ENCODE measurements around the gene PTPRM. TPM values are rescaled to one million over a fixed set of nuclear protein-coding genes. Genes with fewer than 3 reads are reported as not detected.

Gene PTPRM
- total and polyA plus RNA-seq, 2 experiments from 2014 or later, result 1.6 to 5.3 TPM

DNA sequence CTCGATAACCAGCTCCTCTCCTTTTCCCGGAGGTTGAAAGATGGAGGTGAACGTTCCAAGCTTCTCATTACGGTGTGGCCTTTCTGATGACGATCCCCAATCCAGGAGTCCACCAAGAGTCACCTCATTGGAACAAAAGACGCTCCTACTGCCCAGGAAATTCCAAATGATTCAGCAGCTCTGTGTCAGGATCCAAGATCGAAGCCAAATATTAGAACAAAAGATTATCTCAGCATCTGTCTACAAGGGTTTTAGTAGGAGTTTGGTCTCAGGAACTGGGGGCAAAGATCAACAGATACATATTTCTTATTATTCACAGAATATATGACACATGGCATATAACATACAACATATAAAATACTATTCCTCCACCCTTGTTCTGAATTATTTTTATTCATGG, 881.0 kb downstream of the PTPRM start (continued):
- TF ChIP-seq STAT1 (IDR thresholded peaks at IDR 0.05; ENCODE audit: unreplicated experiment), result no peak

DNA sequence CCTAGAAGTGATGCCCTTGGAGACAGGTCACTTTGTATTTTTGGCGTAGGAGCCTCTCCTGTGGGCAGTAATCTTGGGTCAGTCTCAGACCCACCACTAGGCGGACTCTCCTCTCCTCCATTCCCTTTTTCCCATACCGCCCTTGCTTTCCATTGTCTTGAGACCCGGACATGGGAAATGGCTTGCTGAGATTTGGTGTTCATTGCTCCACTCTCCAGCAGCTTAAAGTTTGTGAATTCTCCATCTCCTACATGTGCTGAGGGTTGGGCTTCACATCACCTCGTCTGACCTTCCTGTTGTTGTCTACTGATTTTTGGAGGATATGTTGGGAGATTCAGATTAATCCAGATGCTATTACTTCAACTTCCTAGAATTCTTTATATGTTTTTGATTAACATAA, 882.9 kb downstream of the PTPRM start:
- H3K9me3 Mint-ChIP-seq, result no peaks in the 10 kb centered on the region; the same call in 2 of the 3 replicates
- Histone ChIP-seq H3K9me2 (ENCODE audit: insufficient read depth) (peaks cover 10% of the 10 kb centered on the region; the same call in 1 of the 2 replicates), H3K27me3 (ENCODE audit: insufficient read depth) (no peaks in the 10 kb centered on the region), H3K4me1 (ENCODE audit: insufficient read depth) (no peaks in the 10 kb centered on the region), H3K27ac (ENCODE audit: low read depth) (no peak overlapping the region), H2AFZ (no peak overlapping the region), H3K79me2 (replicated peaks; ENCODE audit: insufficient read depth) (no peaks in the 10 kb centered on the region), H3K4me3 (no peak overlapping the region), H3F3A (replicated peaks; ENCODE audit: low read depth) (no peaks in the 10 kb centered on the region), H4K20me1 (replicated peaks; ENCODE audit: insufficient read depth) (no peaks in the 10 kb centered on the region), H3K36me3 (ENCODE audit: insufficient read depth) (no peaks in the 10 kb centered on the region), H3K4me2 (no peak overlapping the region)
- no peaks in the 10 kb centered on the region for H3K36me3 Mint-ChIP-seq (ENCODE audit: low read depth)
- H3K4me1 Mint-ChIP-seq, result no peaks in the 10 kb centered on the region
- ATAC-seq (peak; percentile 96), DNase-seq (ENCODE audit: low spot score) (peak; percentile 86)
- no peak for TF ChIP-seq JUNB (IDR thresholded peaks at IDR 0.05; ENCODE audit: unreplicated experiment)
- TF ChIP-seq, protein P1, sequence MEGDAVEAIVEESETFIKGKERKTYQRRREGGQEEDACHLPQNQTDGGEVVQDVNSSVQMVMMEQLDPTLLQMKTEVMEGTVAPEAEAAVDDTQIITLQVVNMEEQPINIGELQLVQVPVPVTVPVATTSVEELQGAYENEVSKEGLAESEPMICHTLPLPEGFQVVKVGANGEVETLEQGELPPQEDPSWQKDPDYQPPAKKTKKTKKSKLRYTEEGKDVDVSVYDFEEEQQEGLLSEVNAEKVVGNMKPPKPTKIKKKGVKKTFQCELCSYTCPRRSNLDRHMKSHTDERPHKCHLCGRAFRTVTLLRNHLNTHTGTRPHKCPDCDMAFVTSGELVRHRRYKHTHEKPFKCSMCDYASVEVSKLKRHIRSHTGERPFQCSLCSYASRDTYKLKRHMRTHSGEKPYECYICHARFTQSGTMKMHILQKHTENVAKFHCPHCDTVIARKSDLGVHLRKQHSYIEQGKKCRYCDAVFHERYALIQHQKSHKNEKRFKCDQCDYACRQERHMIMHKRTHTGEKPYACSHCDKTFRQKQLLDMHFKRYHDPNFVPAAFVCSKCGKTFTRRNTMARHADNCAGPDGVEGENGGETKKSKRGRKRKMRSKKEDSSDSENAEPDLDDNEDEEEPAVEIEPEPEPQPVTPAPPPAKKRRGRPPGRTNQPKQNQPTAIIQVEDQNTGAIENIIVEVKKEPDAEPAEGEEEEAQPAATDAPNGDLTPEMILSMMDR (conservative IDR thresholded peaks at IDR 0.05; ENCODE audit: low read depth in 2 of 2), result peak; percentile 79 to 85
- TF ChIP-seq ZNF331 (CRISPR knock-in tag; IDR thresholded peaks at IDR 0.05; ENCODE audit: low read depth), result no peak
- no peak overlapping the region for H3K27ac Mint-ChIP-seq
- H3K4me3 Mint-ChIP-seq, result no peak overlapping the region
- no peaks in the 10 kb centered on the region for H3K27me3 Mint-ChIP-seq (ENCODE audit: insufficient read depth, low read depth, poor library complexity)

DNA sequence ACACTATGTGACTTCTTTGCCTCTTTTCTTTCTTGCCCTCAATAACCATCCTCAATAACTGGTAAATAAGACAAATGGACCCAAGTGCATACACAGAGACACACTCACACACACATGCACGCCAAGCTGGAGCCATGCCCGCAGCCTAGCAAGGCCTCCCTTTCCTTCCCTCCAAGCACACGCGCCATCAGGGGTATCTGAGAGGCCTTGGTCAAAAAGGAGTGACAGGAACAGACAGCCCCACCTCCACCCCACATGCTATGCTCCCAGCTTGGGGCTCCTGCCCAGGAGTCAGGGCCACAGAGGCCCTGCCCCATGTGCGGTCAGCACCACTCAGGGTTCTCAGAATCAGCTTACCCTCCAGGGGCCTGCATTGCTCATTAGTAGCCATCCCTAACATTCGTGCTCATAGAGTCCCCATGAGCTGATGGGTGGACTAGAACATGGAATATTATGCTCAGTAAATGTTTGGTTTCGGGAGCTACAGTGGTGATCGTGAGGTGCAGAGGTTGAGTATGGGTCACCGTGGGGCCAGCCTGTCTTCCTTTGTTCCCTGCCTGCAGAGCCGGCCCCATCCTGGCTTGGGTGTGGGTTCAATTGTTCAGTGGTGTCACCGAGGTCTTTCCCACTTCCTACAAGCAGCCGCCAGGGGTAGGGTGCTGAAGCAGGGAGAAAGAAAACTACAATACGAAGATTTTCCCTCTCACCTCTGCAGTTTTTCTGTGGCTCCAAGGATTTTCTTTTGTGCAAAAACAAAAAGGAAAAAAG, 884.0 kb downstream of the PTPRM start:
- Histone ChIP-seq H3F3A (replicated peaks; ENCODE audit: low read depth) (no peaks in the 10 kb centered on the region), H3K36me3 (ENCODE audit: insufficient read depth) (no peaks in the 10 kb centered on the region), H4K20me1 (replicated peaks; ENCODE audit: insufficient read depth) (no peaks in the 10 kb centered on the region), H3K27me3 (ENCODE audit: insufficient read depth) (no peaks in the 10 kb centered on the region), H2AFZ (peak overlapping the region; percentile 11; the same call in 1 of the 2 replicates), H3K4me1 (ENCODE audit: insufficient read depth) (no peaks in the 10 kb centered on the region), H3K27ac (ENCODE audit: low read depth) (no peak overlapping the region), H3K4me3 (no peak overlapping the region), H3K9me2 (ENCODE audit: insufficient read depth) (peaks cover 12% of the 10 kb centered on the region; the same call in 1 of the 2 replicates), H3K79me2 (replicated peaks; ENCODE audit: insufficient read depth) (no peaks in the 10 kb centered on the region), H3K4me2 (no peak overlapping the region)
- peak; percentile 62 for ATAC-seq
- no peaks in the 10 kb centered on the region for H3K27me3 Mint-ChIP-seq (ENCODE audit: insufficient read depth, low read depth, poor library complexity)
- no peaks in the 10 kb centered on the region for H3K36me3 Mint-ChIP-seq (ENCODE audit: low read depth)
- no peak overlapping the region for H3K4me3 Mint-ChIP-seq
- H3K27ac Mint-ChIP-seq, result no peak overlapping the region
- peak; percentile 31 for DNase-seq (ENCODE audit: low spot score)
- no peaks in the 10 kb centered on the region; the same call in 2 of the 3 replicates for H3K9me3 Mint-ChIP-seq
- no peaks in the 10 kb centered on the region for H3K4me1 Mint-ChIP-seq
- no peak for TF ChIP-seq NANOG (IDR thresholded peaks at IDR 0.05; ENCODE audit: borderline replicate concordance)
- no peak for TF ChIP-seq POLR2AphosphoS5 (IDR thresholded peaks at IDR 0.05; ENCODE audit: low read depth)
- TF ChIP-seq, protein P2, sequence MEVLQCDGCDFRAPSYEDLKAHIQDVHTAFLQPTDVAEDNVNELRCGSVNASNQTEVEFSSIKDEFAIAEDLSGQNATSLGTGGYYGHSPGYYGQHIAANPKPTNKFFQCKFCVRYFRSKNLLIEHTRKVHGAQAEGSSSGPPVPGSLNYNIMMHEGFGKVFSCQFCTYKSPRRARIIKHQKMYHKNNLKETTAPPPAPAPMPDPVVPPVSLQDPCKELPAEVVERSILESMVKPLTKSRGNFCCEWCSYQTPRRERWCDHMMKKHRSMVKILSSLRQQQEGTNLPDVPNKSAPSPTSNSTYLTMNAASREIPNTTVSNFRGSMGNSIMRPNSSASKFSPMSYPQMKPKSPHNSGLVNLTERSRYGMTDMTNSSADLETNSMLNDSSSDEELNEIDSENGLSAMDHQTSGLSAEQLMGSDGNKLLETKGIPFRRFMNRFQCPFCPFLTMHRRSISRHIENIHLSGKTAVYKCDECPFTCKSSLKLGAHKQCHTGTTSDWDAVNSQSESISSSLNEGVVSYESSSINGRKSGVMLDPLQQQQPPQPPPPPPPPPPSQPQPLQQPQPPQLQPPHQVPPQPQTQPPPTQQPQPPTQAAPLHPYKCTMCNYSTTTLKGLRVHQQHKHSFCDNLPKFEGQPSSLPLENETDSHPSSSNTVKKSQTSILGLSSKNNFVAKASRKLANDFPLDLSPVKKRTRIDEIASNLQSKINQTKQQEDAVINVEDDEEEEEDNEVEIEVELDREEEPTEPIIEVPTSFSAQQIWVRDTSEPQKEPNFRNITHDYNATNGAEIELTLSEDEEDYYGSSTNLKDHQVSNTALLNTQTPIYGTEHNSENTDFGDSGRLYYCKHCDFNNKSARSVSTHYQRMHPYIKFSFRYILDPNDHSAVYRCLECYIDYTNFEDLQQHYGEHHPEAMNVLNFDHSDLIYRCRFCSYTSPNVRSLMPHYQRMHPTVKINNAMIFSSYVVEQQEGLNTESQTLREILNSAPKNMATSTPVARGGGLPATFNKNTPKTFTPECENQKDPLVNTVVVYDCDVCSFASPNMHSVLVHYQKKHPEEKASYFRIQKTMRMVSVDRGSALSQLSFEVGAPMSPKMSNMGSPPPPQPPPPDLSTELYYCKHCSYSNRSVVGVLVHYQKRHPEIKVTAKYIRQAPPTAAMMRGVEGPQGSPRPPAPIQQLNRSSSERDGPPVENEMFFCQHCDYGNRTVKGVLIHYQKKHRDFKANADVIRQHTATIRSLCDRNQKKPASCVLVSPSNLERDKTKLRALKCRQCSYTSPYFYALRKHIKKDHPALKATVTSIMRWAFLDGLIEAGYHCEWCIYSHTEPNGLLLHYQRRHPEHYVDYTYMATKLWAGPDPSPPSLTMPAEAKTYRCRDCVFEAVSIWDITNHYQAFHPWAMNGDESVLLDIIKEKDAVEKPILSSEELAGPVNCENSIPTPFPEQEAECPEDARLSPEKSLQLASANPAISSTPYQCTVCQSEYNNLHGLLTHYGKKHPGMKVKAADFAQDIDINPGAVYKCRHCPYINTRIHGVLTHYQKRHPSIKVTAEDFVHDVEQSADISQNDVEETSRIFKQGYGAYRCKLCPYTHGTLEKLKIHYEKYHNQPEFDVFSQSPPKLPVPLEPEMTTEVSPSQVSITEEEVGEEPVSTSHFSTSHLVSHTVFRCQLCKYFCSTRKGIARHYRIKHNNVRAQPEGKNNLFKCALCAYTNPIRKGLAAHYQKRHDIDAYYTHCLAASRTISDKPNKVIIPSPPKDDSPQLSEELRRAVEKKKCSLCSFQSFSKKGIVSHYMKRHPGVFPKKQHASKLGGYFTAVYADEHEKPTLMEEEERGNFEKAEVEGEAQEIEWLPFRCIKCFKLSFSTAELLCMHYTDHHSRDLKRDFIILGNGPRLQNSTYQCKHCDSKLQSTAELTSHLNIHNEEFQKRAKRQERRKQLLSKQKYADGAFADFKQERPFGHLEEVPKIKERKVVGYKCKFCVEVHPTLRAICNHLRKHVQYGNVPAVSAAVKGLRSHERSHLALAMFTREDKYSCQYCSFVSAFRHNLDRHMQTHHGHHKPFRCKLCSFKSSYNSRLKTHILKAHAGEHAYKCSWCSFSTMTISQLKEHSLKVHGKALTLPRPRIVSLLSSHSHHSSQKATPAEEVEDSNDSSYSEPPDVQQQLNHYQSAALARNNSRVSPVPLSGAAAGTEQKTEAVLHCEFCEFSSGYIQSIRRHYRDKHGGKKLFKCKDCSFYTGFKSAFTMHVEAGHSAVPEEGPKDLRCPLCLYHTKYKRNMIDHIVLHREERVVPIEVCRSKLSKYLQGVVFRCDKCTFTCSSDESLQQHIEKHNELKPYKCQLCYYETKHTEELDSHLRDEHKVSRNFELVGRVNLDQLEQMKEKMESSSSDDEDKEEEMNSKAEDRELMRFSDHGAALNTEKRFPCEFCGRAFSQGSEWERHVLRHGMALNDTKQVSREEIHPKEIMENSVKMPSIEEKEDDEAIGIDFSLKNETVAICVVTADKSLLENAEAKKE (CRISPR knock-in tag; IDR thresholded peaks at IDR 0.05), result no peak
- TF ChIP-seq, protein P3, sequence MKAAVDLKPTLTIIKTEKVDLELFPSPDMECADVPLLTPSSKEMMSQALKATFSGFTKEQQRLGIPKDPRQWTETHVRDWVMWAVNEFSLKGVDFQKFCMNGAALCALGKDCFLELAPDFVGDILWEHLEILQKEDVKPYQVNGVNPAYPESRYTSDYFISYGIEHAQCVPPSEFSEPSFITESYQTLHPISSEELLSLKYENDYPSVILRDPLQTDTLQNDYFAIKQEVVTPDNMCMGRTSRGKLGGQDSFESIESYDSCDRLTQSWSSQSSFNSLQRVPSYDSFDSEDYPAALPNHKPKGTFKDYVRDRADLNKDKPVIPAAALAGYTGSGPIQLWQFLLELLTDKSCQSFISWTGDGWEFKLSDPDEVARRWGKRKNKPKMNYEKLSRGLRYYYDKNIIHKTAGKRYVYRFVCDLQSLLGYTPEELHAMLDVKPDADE (IDR thresholded peaks at IDR 0.05), result no peak
- TF ChIP-seq EZH2phosphoT487 (IDR thresholded peaks at IDR 0.05; ENCODE audit: unreplicated experiment), result no peak
- no peak for TF ChIP-seq ZNF331 (CRISPR knock-in tag; IDR thresholded peaks at IDR 0.05; ENCODE audit: low read depth)
- TF ChIP-seq EZH2 (IDR thresholded peaks at IDR 0.05; ENCODE audit: low read depth, unreplicated experiment), result no peak
- TF ChIP-seq ZNF114 (CRISPR knock-in tag; IDR thresholded peaks at IDR 0.05), result no peak
